Jurkat, Clone E6-1 (cell line): ENCODE data around the gene RAB28.
"Not testable (repeated sequence)": the region's sequence is repeated elsewhere in the genome, so short reads cannot be mapped to it uniquely, and the experiment has no call there.

Source experiments
- DNase-seq: peaks from one replicate; pipeline ENCODE4 v3.0.0-alpha.2; 2011; ENCODE audit warnings: low read depth, low spot score
- H3K4me3 ChIP-seq: 2 replicates; pipeline ENCODE4 v1.5.1; 2011; ENCODE audit warnings: mild to moderate bottlenecking, low read length, control low read depth, moderate library complexity

Gene RAB28

DNA sequence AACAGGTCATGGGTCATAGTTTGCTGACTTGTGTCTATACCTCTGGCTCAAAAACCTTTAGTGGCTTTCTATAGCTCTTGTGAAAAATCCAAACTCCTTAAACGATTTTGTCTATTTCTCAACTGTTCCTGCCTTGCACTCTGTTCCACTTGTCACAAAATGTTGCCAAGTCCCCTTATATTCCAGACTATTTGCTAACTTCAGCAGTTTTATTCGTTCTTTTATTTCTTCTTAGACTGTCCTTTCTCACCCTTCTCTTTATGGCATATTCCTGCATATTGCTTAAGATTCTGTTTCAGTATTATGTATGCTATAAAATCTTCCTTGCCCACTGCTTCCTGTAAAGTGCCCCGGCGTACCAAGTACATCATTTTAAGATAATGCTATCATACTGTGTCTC, 80.8 kb downstream of the RAB28 start:
- no peak overlapping the region for H3K4me3 ChIP-seq
- no peak for DNase-seq

DNA sequence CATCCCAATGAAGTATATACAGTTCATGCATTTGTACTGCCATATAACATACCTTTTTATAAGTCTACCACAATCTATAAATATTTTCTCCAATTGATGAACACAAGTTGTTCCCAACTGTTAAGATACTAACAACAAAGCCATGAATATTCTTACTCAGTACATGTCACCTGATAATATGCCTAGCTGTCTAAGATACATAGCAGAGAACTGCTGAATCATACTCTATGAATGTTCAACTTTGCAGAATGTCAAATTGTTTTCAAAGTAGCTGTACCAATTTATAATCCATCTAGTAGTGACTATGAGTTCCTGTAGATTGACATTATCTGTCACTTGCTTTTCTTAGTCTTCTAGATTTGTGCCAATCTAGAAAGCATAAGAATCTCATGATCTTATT, 84.9 kb downstream of the RAB28 start:
- no peak for DNase-seq
- H3K4me3 ChIP-seq = no peak overlapping the region

DNA sequence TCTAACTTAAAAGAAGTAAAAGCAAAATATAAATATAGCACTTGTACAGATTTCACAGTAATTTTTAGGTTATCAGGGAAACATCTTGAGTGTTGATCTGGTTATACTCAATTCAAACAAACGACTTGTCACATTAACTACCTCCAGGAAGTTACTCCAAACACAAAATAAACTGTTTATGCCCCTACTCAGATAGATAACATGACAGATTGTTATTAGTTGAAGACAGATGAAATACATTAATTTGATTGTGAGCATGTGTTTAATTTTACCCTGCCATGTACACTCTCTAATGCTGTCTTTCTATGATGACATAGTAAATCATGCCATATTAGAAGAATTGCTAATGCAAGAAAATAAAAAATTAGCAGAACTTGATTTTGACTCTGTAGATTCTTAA, 88.0 kb downstream of the RAB28 start:
- DNase-seq = no peak

DNA sequence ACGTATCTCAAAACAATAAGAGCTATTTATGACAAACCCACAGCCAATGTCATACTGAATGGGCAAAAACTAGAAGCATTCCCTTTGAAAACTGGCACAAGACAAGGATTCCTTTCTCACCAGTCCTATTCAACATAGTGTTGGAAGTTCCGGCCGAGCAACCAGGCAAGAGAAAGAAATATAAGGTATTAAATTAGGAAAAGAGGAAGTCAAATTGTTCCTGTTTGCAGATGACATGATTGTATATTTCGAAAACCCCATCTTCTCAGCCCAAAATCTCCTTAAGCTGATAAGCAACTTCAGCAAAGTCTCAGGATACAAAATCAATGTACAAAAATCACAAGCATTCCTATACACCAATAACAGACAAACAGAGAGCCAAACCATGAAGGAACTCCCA, 94.2 kb downstream of the RAB28 start:
- not testable (repeated sequence) for DNase-seq, H3K4me3 ChIP-seq

More for the DNA sequence above, 88.0 kb downstream of the RAB28 start:
- H3K4me3 ChIP-seq = no peak overlapping the region

DNA sequence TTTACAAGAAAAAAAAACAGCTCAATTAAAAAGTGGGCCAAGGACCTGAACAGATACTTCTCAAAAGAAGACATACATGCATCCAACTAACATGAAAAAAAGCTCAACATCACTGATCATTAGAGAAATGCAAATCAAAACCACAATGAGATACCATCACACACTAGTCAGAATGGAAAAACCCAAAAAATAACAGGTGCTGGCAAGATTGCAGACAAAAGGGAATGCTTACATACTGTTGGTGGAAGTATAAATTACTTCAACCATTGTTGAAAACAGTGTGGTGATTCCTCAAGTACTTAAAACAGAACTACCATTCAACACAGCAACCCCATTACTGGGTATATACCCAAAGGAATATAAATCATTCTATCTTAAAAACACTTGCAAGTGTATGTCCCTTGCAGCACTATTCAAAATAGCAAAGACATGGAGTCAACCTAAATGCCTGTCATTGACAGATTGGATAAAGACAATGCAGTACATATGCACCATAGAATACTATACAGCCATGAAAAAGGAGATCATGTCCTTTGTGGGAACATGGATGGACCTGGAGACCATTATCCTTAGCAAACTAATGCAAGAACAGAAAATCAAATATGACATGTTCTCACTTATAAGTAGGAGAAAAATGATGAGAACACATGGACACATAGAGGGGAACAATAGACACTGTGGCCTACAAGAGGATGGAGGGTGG, 97.6 kb downstream of the RAB28 start:
- no peak overlapping the region for H3K4me3 ChIP-seq
- peak; percentile 66 for DNase-seq

DNA sequence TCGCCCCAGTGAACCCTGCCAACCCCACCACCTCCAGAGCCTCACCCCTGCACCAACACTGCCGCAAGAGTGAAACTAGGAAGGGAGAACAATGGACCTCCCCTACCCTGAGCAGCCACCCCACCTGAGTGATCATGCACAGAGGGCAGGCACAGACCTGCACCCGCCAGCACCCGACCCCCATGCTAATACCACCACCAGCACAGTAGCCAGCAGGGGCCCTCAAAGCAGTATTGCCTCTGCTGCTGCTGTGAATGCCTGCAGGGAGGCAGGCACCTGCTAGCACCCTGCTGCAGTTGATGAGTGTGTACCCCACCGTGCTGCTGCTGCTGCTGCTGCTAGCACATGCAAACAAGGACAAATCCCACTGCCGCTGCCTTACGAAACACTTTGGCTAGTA, 100.1 kb downstream of the RAB28 start:
- DNase-seq = no peak
- no peak overlapping the region for H3K4me3 ChIP-seq

DNA sequence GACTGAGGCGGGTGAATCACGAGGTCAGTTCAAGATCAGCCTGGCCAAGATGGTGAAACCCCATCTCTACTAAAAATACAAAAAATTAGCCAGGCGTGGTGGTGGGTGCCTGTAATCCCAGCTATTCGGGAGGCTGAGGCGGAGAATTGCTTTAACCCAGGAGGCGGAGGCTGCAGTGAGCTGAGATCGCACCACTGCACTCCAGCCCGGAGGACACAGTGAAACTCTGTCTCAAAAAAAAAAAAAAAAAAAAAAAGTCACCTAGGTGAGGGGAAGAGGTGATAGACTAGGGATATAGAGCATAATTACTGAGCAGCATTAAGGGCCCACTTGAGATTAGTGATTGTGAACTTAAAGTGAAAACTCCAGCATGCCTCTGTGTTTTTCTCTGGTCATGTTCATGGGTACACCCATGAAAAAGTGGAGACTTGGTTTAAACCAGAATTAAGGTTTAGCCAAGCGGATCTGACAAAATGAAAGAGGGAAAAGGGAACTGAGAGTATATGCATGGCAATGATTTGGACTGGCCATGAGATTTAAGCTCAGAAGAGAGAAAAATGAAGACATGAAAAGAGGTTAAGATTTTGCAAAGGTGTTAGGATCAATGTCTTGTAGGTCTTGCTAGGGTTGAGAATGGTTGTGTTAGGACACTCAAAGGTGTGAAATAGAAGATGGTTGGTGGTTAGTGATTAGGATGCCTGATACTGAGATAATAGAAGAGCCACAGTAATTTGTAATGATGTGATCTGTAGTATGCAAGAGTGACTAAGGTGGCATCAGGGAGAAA, 105.0 kb downstream of the RAB28 start:
- no peak for DNase-seq
- H3K4me3 ChIP-seq = no peak overlapping the region

DNA sequence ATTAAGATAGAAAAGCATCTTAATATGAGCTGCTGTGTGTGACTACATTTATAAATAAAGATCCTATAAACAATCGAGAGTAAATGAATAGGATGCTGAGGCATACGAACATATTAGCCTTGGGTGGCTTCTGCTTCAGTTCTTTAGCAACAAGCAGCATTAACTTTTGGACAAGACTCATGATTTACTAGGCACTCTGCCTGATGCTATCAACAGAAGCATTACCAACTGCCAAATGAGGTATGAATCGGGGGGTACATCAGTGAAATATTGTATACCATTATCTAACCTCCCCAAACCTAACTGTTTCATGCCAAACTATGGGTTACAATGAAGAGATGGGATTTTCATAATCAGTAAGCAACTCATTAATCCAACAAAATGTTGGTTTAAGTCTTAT, 113.1 kb downstream of the RAB28 start:
- DNase-seq = no peak
- no peak overlapping the region for H3K4me3 ChIP-seq

DNA sequence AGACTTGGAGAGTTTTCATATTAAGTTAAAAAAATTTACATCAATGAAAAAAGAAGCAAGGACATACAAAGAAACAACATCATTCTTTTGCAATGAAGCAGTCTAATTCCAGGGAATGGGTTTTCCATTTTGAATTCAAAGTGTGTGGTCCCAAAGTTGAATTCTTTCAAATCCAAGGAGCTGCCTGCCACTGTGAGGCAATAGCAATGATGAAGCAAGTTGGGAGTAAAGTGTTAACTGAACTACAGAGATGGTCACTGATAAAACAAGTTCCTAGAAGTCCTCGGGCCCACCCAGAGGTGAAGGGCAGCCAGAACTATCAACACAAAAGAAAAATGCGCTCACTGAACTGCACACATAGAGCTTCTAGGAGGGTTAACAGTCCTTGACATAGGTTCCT, 115.9 kb downstream of the RAB28 start:
- no peak for DNase-seq

DNA sequence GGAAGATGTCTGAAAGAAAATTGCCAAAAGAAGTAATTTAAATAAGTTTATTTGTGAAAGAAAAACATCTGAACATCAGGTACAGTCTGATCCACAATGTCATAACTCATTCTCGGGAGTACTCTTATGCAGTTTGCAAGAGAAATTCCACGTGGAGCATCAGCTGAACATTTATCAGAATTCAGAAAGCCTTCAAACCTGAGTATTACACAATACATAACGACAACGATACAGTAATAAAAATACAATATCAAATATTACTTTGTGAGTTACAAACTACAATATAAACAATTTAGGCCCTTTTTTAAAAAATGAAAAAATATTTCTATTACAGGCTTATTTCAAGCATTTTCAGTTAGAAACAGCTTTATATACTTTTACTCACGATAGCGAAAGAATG, 116.4 kb downstream of the RAB28 start:
- no peak for DNase-seq
- H3K4me3 ChIP-seq = no peak overlapping the region

More for the DNA sequence above, 115.9 kb downstream of the RAB28 start:
- H3K4me3 ChIP-seq = no peak overlapping the region

DNA sequence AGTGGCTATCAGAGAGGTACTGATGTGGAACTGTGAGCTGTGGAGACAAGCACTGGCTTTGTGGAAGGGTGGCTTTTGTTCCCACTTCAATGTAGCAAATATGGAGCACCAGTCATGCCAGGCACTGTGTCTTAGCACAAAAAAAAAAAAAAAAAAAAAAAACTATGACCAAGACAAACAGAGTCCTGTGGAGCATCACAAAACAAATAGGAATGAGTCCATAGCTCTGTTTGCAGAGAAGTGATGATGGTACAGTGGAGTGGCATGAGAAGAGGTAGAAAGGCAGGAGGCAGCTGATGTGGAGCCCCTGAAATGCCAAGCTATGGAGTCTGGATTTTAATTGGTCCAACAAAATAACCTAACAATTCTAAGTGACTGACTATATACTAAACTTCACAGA, 116.9 kb downstream of the RAB28 start:
- H3K4me3 ChIP-seq = no peak overlapping the region
- DNase-seq = no peak

DNA sequence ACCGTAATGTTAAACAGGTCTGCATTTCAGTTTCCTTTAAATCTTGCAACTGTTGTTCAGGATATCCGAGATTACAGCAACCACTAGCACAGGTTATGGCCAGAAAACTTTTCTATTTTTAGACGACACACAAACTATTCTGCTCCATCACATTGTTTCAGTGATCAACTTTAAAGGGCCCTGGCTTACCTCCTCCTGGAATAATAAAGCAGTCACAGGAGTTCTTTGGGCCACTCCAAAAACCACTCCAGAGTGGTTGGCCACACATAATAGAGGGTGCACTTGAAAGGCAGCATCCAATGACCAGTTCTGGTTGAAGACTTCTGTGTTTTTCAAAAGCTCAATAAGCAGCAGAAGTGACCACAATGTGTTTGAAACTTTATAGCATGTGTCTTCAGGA, 118.9 kb downstream of the RAB28 start:
- DNase-seq = no peak
- no peak overlapping the region for H3K4me3 ChIP-seq

DNA sequence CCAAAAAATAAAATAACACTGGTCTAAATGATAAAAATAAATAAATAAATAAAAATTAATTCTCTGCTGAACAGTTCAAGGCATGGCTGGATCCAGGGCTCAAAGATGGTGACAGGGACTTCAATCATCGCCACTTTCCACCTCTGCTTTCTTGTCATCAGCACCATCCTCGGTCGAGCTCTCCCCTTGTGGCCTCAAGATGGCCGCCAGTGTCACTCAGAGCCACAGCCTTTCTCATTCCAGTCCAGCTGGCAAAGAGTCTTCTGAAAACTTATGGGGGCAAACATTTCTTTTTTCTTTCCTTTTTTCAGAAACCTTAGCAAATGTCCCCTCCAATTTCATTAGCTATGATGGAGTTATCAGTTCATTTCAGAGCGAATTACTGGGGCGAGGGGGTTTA, 119.5 kb downstream of the RAB28 start:
- H3K4me3 ChIP-seq = no peak overlapping the region
- no peak for DNase-seq

DNA sequence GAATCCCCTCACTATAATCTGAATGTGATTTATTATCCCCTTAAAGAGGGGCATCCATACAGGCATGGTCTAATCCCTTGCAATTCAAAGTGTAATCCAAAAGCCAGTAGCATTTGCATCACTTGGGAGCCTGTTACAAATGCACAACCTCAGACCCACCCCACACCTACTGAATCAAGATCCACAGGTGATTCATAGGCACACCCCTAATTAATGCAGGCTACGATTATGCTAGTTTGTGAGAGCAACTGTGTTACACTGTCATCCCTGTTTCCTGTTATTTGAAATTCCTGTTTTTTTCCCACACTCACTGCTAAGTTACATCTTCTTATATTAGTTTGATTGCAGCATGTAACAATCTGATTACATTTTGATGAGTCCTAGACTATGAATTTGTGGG, 120.0 kb downstream of the RAB28 start:
- no peak for DNase-seq
- no peak overlapping the region for H3K4me3 ChIP-seq

DNA sequence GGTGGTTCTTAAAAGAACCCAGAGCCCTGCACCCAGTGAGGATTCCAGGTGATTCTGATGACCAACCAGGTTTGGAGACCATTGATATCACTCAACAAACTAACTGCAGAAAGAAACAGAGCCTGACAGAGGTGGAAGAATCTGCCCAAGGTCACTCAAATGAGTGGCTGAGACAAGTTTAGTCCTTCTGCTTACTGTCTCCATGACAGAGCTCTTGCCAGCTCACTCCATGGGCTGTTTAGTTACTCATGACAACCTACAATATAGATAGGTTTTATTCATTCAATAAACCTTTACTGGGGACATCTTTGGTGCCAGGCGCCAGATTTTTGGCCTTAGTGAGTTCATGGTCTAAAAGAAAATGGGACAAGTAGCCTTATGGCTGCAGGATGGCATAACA, 124.3 kb downstream of the RAB28 start:
- no peak for DNase-seq
- no peak overlapping the region for H3K4me3 ChIP-seq

DNA sequence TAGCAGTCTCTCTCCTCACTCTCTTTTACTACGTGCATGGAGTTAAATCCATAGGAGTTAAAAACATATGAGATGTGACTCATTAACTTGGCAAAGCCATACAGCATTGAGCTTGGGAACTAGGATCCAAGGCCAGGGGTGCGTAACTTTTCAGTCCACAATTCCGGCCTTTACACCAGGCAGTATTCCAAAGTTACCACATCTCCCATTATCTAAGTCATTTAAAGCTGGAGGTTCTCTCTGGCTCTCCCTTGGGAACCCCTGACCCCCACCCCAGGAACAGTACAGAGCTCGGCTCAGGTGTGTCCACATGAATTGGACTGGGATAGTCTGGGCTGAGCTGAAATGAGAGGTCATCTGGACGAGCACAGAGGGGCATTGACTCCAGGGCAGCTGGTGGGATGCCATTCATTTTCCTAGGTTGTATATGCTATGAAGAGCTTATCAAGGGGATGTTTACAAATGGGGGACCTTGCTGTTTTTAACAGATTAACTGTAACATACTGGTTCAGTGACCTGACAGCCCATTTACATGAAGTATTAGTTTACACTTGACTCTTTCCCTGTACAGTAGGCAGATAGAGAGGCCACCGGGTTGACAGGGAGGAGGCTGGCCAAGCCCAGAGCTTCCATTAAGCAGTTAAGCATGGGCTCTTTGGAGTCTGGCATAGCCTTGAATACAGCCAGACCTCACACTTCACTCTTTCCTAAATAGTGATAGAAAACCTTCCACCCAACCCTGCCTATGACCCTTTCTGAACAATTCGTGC, 128.8 kb downstream of the RAB28 start:
- no peak overlapping the region for H3K4me3 ChIP-seq
- DNase-seq = no peak

DNA sequence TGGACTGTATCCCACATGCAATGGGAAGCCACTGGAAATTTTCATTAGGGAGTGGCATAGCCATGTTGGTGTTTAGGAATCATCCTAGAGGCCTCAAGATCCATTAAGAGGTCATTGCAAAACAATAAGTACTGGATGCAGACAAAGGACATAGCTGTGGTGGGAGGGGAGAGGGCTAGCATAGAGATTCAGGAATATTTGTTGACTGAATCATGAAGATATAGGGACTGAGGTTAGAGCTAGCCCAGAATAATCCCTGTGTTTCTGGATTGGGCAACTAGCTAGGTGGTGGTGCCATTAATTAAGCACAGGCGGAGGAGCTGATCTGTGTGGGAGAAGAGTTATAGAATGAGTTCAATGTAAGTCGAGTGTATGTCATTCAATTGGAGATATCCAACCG, 135.0 kb downstream of the RAB28 start:
- no peak overlapping the region for H3K4me3 ChIP-seq
- DNase-seq = no peak

DNA sequence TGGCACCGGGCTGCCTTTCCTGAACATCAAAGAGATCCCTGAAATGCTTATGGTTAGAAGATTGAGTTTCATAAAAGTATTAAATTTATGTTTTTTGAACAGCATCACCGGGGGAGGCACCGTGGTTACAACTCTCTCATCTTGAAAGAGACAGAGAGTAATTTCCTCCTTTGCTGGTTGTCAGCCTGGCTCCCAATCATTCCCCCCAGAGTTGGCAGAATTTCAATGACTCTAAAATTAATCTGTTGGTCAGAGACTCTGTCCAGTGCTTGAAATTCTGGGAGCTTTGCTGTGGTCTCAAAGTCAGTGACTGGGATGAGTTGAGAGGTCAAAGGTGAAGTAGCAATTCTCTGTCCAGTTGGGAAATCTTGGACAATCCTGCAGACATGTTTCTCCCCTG, 135.9 kb downstream of the RAB28 start:
- DNase-seq = no peak
- no peak overlapping the region for H3K4me3 ChIP-seq

DNA sequence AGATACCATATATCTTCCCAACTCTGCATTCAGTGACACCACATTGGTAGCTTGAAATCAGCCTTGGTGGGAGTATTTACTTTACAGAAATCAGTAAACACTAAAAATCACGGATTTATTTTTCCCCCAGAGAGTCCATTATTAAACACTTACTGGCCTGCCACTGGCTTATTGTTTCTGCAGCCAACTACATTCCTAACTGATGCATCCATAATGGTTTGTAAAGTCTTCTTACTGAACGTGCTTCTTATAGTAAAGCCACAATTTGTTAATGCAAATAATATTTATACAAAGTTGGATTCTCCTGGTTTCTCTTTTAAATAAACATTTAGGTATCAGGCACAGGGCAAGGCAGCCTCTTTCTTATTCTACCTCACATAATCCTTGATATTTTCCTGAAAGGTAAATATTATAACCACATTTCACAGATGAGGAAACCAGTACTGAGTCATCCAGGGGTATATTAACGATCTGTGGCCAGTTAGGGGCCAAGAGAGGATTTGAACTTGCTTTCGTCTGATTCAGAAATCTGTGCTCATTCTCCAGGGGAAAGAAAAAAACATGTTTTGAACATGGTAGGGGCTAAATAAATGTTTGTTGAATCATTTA, 136.5 kb downstream of the RAB28 start:
- H3K4me3 ChIP-seq = no peak overlapping the region
- DNase-seq = no peak

DNA sequence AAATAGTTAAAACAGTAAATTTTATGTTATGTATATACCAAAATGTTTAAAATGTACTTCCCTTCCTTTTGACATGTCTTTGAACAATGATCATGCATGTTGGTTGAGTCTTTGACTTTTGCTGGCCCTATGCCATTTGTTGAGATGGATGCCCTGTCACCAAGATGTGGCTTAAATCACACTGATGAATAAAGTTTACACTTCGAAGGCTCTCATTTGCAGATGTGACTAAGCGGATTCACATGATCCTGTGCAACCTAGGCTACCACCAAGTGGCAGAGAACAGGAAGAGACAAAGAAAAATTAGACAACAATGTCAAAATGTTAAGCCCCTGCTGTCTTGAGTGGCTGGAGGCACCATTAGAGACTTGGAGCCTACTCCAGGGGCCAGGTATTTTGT, 139.9 kb downstream of the RAB28 start:
- DNase-seq = no peak
- H3K4me3 ChIP-seq = no peak overlapping the region
